ENCODE results near the gene RAMP3. TPM values are rescaled to one million over a fixed set of nuclear protein-coding genes. Genes with fewer than 3 reads are reported as not detected.
"Not testable (repeated sequence)": the region's sequence is repeated elsewhere in the genome, so short reads cannot be mapped to it uniquely, and the experiment has no call there.

The RAMP3 gene, protein sequence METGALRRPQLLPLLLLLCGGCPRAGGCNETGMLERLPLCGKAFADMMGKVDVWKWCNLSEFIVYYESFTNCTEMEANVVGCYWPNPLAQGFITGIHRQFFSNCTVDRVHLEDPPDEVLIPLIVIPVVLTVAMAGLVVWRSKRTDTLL
- 5.7 TPM for total RNA-seq

DNA sequence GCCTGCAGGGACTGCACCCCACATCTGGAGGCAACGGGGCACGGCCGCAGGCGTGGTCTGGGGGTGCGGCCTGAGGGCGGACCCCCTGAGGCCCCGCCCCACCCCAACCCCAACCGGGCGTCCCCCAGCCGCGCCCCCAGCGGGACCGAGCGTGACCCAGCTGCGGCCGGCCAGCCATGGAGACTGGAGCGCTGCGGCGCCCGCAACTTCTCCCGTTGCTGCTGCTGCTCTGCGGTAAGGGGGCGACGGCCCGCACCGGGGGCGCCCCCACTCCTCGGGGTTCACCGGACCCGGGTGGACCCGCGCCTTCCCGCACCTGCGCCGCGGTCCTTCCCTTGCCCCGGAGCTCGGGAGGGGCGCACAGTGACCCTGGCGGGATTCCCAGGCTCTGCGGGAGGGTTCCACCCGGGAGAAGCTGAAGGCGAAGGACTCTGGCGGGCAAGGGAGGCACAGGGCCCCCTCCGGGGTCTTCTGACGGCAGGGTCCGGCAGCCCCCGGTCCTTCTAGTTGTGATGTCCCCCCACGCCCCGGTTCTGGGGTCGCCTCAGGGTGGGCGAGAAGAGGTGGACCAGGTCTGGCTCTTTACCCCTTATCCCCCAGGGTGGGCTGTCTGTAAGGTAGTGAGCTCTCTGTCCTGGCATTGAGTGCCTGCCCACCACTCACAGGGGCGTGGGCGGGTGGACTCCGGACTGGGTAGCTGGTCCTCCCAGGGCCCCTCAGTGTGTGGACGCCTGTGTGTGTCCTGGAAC, at the start of gene RAMP3:
Gene RAMP3 (plus strand): TSS at position 139 of the 749 bp plus-strand sequence. CDS start 38 bp downstream, at position 177.
- DNase-seq (ENCODE audit: low spot score in 2 of 2) (peak in 1 of 2 donors; percentile 44), FAIRE-seq (no peak)

DNA sequence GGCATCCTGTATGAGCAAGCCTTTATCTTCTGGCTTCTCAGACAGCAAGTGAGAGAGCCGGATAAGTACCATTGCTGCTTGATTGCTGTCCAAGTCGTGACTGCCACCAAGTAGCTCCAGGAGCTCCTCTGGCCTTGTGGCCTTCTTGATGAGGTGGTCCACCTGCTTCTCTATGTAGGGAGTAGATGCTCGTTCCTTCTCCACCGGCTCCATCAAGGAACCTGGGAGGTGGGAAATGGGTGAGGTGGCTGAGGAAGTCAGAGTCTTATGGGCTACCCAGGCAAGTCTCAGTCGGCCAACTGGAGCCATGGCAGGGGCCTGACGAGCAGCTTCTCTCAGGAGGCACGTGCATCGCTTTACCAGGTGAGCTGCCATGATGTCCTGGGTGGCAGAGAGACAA, 48.7 kb upstream of the RAMP3 start:
- DNase-seq (ENCODE audit: low spot score in 2 of 2) (no peak), FAIRE-seq (no peak)

DNA sequence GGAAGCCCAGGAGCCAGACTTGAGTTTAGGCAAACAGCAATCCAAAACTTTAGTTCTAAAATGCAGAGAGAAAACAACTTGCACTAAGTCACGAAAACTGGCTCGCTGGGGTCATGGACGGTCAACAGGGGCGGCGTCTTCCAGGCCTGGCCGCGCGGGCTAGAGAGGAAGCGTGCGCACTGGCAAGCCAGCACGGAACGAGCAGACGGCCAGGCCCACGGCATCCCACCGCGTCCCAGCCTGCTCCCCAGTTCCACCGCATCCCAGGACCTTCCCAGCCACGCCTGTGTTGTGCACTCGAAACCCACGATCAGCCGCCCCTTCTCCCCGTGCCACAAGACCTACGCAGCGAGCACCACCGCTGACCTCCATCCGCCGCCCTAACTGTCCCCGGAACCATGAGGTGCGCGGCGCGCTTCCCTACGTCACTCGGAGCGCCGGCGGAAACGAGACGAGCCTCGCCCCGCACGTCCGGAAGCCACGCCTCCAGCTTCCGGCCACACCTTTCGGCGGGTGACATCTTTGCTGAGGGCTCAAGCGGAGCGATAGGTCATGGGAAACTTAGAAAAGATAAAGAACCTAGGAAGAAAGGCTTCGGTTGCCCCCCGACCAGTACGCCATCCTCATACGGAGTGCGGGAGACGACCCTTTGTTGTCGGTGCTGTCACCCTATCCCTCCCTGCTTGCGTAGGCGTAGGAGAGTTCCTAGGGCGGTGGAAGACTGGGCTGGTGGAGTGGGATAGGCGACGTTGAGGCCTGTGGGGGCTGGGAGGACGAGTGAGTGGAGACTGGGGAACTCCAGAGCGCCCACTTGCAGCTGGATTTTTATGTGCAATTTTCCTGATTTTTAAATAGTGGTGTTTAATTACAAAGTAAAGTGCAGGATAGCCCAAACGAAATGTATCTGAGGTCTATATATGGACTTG, 46.0 kb upstream of the RAMP3 start, which contains the start of gene TBRG4:
Gene TBRG4 (minus strand): TSS at position 400 of the 926 bp plus-strand sequence. CDS start 2,460 bp downstream, outside the sequence.
- no peak for FAIRE-seq
- DNase-seq (ENCODE audit: low spot score in 2 of 2), result peak; percentile 84 to 89

DNA sequence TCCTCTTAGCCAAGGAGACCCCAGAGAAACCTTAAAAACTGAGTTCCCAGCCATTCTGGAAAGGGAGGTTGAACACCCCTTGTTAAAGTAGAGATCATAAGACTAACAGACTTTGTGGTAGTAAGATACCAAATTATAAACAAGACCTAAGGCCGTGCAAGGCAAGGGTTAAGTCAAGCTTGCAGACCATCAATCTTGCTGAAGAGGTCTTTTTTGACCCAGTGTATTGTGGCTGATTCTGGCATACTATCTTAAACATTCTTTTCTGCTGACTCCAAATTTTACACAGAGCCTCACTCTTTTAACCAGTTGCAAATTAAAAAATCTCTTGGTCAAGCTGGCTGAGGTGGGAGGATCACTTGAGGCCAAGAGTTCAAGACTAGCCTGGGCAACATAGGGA, 44.9 kb upstream of the RAMP3 start:
- no peak for FAIRE-seq
- DNase-seq (ENCODE audit: low spot score in 2 of 2), result no peak

DNA sequence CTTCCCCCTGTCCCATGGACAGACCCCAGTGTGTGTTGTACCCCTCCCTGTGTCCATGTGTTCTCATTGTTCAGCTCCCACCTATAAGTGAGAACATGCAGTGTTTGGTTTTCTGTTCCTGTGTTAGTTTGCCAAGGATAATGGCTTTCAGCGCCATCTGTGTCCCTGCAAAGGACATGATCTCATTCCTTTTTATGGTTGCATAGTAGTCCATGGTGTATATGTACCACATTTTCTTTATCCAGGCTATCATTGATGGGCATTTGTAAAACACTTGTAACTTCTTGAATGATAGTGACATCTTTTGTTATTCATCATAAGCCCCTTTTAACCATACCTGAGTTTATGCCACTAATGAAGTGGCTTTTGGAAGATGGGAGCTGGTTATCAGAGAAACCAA, 43.3 kb upstream of the RAMP3 start:
- DNase-seq (ENCODE audit: low spot score in 2 of 2); FAIRE-seq: not testable (repeated sequence)

DNA sequence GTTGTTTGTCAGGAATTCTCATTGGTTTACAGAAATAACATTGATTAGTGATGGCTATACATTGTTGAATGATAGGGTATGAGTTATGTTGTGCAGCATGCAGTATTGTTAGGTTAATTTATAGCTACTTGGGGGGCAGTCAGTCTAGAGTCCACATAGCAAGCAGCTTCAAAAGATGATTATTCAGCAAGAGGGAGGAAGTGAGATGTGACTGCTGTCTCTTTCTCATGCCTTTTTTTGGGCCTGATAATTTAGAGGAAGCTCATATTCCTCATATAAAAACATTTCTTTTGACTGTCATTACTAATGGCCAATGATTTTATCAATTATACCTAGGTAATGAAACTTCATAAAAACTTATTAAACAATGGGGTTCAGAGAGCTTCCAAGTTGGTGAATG, 42.7 kb upstream of the RAMP3 start:
- DNase-seq (ENCODE audit: low spot score in 2 of 2) (no peak), FAIRE-seq (no peak)

DNA sequence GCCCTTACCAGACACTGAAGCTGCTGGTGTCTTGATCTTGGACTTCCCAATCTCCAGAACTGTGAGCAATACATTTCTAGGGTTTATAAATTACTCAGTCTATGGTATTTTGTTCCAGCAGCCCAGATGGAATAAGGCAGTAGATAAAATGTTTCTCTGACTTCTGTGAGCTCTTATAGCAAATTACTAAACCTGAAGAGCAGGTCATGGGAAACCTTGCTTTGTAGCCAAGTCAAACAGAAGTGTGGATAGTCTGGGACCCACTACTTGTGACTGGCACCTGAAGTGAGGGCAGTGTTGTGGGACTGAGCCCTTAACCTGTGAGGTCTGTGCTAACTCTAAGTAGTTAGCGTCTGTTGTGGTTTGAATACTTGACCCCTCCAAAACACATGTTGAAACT, 41.5 kb upstream of the RAMP3 start:
- no peak for DNase-seq (ENCODE audit: low spot score in 2 of 2)
- no peak for FAIRE-seq

DNA sequence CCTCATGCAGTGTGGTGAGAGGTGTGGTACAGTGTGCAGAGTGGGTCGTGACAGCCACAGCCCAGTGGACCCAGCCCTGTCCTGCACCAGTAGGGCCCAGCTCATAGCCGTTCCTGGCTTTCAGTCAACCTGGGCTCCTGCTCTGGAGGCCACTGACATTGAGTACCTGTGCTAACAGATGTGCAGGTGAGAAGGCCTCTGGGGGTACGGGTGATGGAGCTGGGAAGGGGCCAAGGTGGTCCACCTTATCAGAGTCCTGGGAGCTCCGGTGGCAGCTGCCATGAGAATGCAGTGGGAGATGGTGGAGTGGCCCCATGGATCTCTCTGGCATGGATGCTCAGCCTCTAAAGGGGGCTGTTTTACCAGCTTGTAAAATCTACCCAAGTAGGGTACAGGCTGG, 40.0 kb upstream of the RAMP3 start:
- no peak for DNase-seq (ENCODE audit: low spot score in 2 of 2)
- no peak for FAIRE-seq

DNA sequence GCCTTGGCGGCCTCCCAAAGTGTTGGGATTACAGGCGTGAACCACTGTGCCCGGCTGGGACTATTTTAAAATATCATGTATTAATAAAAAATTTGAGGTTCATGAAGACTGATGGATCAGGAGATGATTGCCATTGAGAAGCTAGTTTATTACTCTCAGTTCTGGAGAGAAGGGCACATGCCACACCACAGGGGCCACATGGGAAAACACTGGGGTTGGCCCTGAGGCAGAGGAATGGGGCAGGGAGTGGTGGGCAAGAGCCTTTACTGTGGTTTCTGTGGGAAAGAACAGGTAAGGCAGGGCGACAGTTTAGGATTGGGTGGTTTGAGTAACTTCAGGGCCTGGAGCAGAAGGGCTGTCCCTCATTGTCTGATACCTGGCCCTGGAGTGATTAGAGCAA, 39.3 kb upstream of the RAMP3 start:
- FAIRE-seq, result no peak
- DNase-seq (ENCODE audit: low spot score in 2 of 2), result no peak

DNA sequence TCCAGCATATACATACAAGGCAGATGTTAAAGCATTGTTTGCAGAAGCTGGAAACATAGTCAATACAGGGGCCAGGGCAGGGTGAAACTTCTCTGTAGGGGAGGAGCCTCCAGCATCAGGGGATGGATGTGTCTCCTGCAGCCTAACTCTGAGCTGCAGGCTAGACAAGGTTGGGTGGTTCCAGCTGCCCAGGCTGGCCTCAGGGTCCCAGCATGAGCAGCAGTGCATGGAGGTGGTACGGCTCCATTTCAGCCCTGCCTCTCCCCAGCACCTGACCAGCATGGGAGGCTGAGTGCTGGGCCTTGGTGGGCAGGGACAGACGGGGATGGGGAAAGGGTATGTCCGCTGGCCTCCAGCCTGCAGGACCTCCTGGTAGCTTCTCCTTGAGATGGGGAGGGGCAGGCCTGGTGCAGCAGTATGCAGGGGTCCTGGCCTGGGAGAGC, 38.7 kb upstream of the RAMP3 start:
- DNase-seq (ENCODE audit: low spot score in 2 of 2) (no peak), FAIRE-seq (no peak)

DNA sequence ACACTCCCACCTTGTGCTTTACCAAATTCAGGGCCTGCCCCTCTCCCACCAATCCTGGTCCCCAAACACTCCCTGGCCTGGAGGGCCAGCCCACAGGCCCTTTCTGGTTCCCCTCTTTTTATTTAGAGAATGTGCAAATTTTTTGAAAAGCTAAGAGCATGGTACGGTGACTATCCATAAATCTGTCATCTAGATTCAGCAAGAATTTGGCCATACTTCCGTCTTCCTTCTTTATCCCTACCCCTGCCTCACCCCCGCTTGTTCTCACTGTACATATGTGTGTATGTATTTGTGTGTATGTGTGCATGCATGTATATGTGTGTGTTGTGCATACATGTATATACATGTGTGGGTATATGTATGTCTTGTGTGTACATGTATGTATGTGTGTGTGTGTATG, 38.0 kb upstream of the RAMP3 start:
- FAIRE-seq (no peak), DNase-seq (ENCODE audit: low spot score in 2 of 2) (no peak)

DNA sequence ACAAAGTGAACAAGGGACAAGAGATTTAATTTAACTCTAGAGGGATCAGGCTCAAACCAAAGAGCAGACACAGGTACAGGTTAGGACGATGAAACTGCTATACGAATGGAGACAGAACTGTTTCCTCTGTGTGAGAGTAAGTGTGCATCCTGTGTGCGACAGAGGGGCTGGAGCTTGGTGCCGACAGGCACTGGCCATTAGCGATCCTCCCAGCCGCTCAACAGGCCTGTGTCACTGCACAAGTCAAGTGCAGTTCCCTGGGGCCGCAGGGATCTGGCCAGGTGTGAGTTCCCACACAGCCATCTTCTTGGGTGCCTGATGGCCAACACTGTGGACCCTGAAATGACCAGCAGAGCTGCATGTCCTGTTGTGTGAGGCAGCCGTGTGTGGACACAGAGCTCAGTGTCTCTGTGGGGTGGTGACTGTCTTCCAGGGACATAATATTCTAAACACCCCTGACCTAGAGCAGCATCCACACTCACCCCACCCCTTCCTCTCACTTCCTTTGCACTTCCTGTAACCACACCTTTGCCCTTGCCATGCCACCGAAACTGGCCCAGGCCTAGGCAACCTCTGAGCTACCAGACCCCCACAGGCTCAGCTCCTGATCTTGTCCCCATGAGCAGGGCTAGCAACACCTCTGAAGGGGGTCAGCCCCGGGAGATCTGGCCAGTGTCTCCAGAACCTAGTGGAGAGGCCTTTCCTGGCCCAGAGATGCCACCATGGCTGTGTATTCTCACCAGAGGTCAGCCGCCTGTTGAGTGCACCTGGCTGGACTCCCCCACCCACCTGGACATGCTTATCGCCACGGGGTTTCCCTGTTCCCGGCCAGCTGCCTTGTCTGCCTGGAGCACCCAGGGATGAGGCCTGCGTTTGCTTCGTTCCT, 34.4 kb upstream of the RAMP3 start:
- FAIRE-seq, result no peak
- DNase-seq (ENCODE audit: low spot score in 2 of 2), result no peak

DNA sequence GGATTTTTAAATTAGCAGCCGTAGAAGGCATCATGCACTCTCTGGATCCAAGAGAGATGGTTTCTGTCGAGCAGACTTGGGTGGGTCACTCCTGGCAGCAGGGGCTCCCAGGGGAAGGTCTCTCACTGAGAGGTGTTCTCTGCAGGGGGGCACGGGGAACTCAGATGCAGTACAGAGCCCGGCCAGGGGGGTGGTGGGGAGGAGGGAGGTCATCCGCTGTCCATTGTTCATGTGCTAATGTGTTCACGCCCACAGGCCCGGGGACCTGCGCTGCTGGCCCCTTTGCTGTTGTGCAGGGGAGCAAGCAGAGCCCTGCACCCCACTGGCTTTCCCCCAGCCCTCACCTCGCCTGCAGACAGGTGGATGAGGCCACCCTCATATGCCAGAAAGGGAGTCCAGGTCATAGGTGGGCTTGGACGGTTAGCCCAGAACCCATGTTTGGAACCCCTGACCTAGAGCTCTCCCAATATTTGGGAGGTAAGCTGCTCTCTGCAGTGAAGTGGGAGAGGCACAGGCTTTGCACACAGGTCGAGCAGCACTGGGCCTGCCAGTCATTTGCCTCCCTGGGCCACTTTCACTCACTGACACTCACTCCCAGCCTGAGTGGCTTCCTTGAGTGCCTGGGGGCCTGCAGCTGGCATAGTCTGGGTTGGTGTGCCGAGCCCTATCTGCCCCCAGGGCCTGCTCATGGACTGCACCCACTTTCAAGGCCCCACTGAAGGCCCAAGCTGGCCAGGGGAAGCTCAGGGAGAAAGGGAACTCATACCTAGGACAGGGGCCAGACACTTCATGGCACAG, 33.5 kb upstream of the RAMP3 start:
- FAIRE-seq (no peak), DNase-seq (ENCODE audit: low spot score in 2 of 2) (no peak)

DNA sequence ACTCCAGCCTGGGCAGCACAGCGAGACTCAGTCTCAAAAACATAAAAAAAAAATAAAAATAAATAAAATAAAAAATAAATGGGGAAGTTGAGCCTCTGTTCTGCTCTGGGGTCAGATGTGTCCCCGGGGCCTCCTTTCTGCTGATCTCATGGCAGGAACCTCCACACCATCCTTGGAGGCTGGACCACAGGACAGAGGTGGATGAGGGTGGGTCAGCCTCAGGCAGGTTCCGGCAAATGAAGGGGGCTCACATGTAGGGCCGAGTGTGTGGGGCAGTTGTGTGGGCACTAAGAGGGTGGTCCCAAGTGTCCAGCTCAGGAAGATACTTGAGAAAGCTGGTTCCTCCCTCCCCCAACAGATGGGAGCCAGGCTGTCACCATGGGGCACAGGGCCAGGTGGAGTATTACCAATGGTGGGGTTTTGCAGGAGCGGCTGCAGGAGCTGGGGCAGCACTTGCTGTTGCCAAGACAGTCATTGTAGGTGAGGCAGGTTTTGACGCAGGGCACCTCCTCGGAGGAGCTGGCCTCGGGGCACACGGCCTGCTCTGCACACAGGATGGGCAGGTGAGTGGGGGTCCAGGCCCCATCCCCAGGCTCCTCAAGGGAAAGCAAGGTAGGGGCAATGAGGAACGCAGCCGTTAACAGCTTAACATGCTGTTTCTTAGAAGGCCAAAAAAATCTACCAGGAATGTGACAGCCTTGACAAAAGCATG, 32.2 kb upstream of the RAMP3 start:
- DNase-seq (ENCODE audit: low spot score in 2 of 2) (no peak), FAIRE-seq (no peak)

DNA sequence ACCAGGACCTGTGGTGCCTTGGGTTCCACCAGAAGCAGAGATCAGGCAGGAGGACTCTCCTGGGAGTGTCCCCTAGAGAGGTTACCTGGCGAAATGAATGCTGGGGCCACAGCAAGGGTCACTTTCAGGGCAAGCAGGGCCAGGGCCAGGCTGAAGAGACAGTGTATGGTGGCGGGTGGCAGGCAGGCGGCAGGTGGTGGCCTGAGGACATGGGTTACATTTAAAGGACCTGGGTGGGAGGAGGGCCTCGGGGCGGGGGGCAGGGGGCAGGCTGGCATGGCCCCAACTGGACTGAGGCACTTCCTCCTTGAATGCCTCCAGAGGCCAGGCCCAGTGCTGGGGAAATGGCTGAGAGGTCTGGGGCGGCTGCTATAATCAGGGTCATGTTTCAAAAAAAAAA, 31.4 kb upstream of the RAMP3 start:
- DNase-seq (ENCODE audit: low spot score in 2 of 2), result no peak
- no peak for FAIRE-seq

DNA sequence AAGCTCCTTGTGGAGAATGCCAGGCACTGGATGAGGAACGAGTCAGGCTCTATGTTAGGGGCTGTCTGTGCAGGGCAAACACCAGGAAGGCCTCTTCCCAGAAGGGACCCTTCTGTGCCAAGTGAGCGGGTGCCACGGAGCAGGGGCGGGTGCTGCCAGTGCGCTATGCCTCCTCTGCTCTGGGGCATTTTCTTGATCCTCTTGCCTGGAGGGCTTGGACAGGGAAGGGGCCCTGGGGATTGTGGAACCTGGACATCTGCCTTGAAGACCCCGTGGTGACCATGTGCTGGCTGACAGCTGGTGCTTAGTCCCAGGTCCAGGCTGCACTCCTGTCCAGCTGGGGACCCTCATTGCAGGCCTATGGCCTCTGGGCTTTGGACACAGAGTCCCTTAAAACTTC, 30.7 kb upstream of the RAMP3 start:
- no peak for FAIRE-seq
- DNase-seq (ENCODE audit: low spot score in 2 of 2), result no peak

DNA sequence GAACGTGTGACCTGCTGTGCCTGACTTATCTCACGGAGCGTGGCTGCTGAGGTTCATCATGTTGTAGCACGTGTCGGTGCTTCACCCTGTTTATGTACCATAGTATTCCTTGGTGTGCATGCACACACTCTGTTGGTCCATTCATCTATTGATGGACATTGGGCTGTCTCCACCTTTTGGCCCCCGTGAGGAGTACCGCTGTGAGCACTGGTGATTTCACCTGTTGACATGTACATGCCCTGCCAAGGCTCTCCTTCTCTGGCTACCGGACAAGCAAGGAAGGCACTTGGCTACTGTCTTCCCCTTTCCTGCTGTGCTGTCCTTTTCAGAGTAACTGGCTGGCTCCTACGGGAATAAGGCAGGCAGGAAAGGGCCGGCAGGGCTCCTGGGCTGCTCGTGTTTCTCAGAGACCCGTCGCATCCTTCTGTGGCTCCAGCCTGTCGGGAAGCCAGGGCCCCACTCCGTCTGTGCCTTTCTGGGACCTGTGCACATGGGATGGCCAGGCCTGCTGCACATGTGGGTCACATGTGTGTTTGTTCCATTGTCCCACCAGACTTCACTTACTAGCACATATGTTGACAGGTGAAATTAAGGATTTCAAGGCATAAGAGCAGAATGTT, 28.3 kb upstream of the RAMP3 start:
- no peak for FAIRE-seq
- DNase-seq (ENCODE audit: low spot score in 2 of 2), result no peak

DNA sequence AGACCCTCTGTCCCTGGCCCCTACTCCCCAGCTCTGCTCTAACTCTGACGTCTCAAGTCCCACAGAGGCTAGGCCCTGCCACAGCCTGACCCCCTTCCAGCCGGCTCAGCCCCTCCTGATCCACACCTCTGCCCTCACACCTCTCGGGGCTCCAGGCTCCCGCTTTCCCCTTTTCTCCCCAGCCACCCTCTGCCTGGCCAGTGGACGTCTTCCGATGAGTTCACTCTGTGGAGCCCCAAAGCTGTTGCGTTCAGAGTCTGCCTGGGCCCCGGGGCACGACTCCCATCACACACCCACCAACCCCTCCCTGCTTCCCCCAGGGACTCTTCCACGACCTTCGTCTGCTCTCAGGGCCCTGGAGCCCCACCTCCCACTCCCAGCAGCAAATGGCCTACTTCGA, 27.7 kb upstream of the RAMP3 start:
- FAIRE-seq (no peak), DNase-seq (ENCODE audit: low spot score in 2 of 2) (no peak)

Data from frontal cortex (tissue), 4 donors.